GM12801 (cell line): ENCODE measurements around the gene CD44.

Experiments used
- CTCF ChIP-seq: IDR thresholded peaks from one replicate; pipeline ENCODE4 v1.5.1; 2011; ENCODE audit warnings: control low read depth; ENCODE audit not compliant: insufficient read length; ENCODE audit errors: extremely low read depth

Gene CD44

DNA sequence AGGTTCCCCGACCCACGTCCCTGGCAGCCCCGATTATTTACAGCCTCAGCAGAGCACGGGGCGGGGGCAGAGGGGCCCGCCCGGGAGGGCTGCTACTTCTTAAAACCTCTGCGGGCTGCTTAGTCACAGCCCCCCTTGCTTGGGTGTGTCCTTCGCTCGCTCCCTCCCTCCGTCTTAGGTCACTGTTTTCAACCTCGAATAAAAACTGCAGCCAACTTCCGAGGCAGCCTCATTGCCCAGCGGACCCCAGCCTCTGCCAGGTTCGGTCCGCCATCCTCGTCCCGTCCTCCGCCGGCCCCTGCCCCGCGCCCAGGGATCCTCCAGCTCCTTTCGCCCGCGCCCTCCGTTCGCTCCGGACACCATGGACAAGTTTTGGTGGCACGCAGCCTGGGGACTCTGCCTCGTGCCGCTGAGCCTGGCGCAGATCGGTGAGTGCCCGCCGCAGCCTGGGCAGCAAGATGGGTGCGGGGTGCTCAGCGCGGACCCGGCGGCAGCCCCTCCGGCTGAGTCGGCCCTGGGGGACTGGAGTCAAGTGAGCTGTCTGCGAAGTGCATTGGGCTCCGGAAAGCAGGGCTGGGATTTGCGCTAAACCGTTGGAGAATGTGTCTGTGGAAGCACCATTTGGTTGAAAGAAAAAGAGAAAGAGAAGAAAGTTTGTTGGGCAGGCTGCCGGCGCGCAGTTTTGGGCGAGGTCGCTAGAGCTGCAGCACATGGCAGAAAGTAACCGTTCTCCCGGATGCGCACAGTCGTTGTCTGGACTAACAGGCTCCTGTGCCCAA lies at the start of gene CD44:
Gene CD44, plus strand, starts transcription at position 229 of the 779 bp plus-strand sequence. Its CDS starts 133 bp downstream, at position 362.
- TF ChIP-seq CTCF, result no peak

GRCh38 chr11:35089666-35090065 lies 49.3 kb upstream of the CD44 start:
- no peak for TF ChIP-seq CTCF

GRCh38 chr11:35090125-35090524 lies 48.8 kb upstream of the CD44 start:
- no peak for TF ChIP-seq CTCF

GRCh38 chr11:35096723-35097122 lies 42.2 kb upstream of the CD44 start:
- no peak for TF ChIP-seq CTCF

GRCh38 chr11:35097814-35098455 lies 41.0 kb upstream of the CD44 start:
- no peak for TF ChIP-seq CTCF

DNA sequence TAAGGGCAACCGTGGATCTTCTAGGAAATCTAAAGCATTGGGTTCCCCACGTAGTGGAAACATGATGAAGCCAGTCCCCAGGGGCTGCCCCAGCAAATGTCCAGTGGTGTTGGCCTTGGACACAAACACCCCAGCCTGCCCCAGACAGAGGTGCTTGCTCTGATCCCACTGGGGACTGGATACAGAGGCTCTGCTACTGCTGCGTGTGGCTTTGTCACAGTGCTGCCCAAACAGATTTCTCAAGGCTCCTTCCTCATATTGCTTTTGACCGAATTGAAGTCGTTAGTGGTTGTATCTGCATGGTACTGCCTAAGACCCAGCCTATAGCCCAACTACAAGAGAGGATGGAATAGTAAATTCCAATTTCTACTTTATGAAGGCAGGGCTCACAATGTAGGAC lies 40.1 kb upstream of the CD44 start:
- no peak for TF ChIP-seq CTCF

- no peak for TF ChIP-seq CTCF
These were observed 39.5 kb upstream of the CD44 start for GRCh38 chr11:35099278-35100012.
